Measurements from ENCODE around the gene TMEM59. TPM values are rescaled to one million over a fixed set of nuclear protein-coding genes. Genes with fewer than 3 reads are reported as not detected.

The TMEM59 gene
- total RNA-seq, 1 experiment from 2014 or later = 121 TPM

DNA sequence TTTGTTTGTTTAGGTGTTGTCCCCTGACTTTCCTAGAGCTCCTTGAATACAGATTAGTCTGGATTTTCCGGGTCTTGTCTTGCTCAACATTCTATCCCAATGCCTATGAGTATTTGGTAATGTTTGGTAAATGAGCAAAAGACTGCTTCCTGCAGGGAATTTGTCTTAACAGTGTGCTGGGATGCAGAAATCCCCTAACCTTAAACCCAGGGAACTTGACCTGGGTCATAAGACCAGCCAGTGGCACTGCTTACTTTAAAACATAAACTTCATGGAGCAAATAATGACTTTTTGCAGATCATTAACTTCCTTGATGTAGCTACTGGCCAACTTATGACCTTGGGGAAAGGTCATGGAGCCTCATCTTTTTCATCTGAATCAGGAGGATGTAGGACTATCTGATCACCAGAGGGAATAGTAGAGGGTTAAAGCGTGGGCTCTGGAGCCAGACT, 27.6 kb upstream of the TMEM59 start (continued):
- TF ChIP-seq SRF (IDR thresholded peaks at IDR 0.05; ENCODE audit: low read depth) = no peak
- TF ChIP-seq, protein P1, sequence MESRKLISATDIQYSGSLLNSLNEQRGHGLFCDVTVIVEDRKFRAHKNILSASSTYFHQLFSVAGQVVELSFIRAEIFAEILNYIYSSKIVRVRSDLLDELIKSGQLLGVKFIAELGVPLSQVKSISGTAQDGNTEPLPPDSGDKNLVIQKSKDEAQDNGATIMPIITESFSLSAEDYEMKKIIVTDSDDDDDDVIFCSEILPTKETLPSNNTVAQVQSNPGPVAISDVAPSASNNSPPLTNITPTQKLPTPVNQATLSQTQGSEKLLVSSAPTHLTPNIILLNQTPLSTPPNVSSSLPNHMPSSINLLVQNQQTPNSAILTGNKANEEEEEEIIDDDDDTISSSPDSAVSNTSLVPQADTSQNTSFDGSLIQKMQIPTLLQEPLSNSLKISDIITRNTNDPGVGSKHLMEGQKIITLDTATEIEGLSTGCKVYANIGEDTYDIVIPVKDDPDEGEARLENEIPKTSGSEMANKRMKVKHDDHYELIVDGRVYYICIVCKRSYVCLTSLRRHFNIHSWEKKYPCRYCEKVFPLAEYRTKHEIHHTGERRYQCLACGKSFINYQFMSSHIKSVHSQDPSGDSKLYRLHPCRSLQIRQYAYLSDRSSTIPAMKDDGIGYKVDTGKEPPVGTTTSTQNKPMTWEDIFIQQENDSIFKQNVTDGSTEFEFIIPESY (IDR thresholded peaks at IDR 0.05; ENCODE audit: extremely low read depth, insufficient replicate concordance, low read length) = no peak
- TF ChIP-seq RAD21 (IDR thresholded peaks at IDR 0.05; ENCODE audit: low read depth) = no peak
- TF ChIP-seq SP1 (IDR thresholded peaks at IDR 0.05; ENCODE audit: low read depth) = no peak

DNA sequence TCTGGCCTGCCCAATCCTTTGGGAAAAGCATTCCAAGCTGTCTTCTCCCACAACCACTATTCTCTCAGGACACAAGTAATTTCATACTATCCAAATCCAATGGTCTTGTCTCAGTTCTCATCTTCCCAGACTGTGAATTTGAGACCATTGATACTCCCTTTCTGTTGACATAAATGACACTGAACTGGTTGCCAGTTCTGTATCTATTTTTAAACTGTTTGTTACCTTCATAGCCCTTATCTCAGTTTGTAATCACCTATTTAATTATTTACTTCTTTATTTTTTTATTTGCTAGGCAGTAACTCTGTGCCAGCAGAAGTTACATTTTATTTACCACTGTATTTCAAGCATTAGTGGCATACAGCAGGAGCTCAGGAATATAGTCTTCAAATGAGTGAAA, 24.4 kb upstream of the TMEM59 start:
- Histone ChIP-seq H3K9me2 (ENCODE audit: insufficient read depth) (no peaks in the 10 kb centered on the region), H3K27me3 (ENCODE audit: insufficient read depth, low read length) (no peaks in the 10 kb centered on the region), H2AFZ (ENCODE audit: low read depth, low read length, poor library complexity, severe bottlenecking) (no peak overlapping the region), H3K27ac (ENCODE audit: low read depth, low read length) (no peak overlapping the region), H4K20me1 (ENCODE audit: insufficient read depth) (no peaks in the 10 kb centered on the region), H3K9ac (ENCODE audit: low read length) (no peak overlapping the region), H3K4me2 (ENCODE audit: low read length) (no peak overlapping the region), H3K4me1 (ENCODE audit: control insufficient read depth in 1 of 2, insufficient read depth in 2 of 2, low read length in 2 of 2) (peaks cover 0 to 7% of the 10 kb centered on the region in 2 experiments; a peak in 2 of 4 replicates), H3K36me3 (ENCODE audit: control insufficient read depth in 1 of 2, insufficient read depth in 2 of 2, low read length in 2 of 2) (no peaks in the 10 kb centered on the region), H3K4me3 (replicated peaks in 1 of 2; ENCODE audit: low read depth in 1 of 2, low read length in 2 of 2) (no peak overlapping the region), H3K79me2 (ENCODE audit: insufficient read depth, low read length) (no peaks in the 10 kb centered on the region), H3K9me3 (ENCODE audit: control insufficient read depth in 1 of 2, insufficient read depth in 1 of 2, low read depth in 1 of 2, low read length in 2 of 2) (no peaks in the 10 kb centered on the region)
- DNase-seq (ENCODE audit: low read depth, low spot score) = no peak
- RAD21 ChIA-PET (ENCODE audit: low non-redundant PET in 1 of 2, low total read pairs in 2 of 2, uncharacterized antibody in 2 of 2, unreplicated experiment in 2 of 2) = no interaction called here
- intact Hi-C loops (cut with micrococcal nuclease) = no loop called here
- no peak for ATAC-seq
- TF ChIP-seq, protein P2, sequence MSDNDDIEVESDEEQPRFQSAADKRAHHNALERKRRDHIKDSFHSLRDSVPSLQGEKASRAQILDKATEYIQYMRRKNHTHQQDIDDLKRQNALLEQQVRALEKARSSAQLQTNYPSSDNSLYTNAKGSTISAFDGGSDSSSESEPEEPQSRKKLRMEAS (IDR thresholded peaks at IDR 0.05) = no peak
- TF ChIP-seq SRF (IDR thresholded peaks at IDR 0.05; ENCODE audit: low read depth) (no peak), YY1 (IDR thresholded peaks at IDR 0.05; ENCODE audit: extremely low read depth, insufficient replicate concordance, low read depth, low read length) (no peak), JUND (IDR thresholded peaks at IDR 0.05) (no peak), POLR2A (IDR thresholded peaks at IDR 0.05; ENCODE audit: borderline replicate concordance, extremely low read depth, insufficient read depth, insufficient read length) (no peak), CEBPB (IDR thresholded peaks at IDR 0.05; ENCODE audit: low read depth) (no peak), EZH2 (IDR thresholded peaks at IDR 0.05) (no peak), ZNF274 (IDR thresholded peaks at IDR 0.05; ENCODE audit: low read depth, low read length) (no peak), SIN3A (IDR thresholded peaks at IDR 0.05; ENCODE audit: low read depth) (no peak), EZH2phosphoT487 (IDR thresholded peaks at IDR 0.05; ENCODE audit: borderline replicate concordance) (no peak), ELF1 (IDR thresholded peaks at IDR 0.05; ENCODE audit: borderline replicate concordance, low read depth) (no peak), EGR1 (IDR thresholded peaks at IDR 0.05; ENCODE audit: low read depth) (no peak)
- POLR2A ChIA-PET = no interaction called here
- CTCF ChIA-PET = interaction anchor here (0.9 to 1.3 kb wide), 2 partner anchors 9 to 217 kb away, joined by 3 read pairs; no protein-coding TSS in a partner anchor
- BruUV-seq (replicated peaks) = no TSS peak
